Kidney glomerular epithelial cell (primary cell): ENCODE results near the gene UNC13C.

Experiments
- DNase-seq: peaks from one replicate; lab custom pipeline; 2025; lab: John Stamatoyannopoulos, UW

Gene UNC13C

GRCh38 chr15:54644796-54645195, 666.6 kb downstream of the UNC13C start:
- no peak for DNase-seq

DNA sequence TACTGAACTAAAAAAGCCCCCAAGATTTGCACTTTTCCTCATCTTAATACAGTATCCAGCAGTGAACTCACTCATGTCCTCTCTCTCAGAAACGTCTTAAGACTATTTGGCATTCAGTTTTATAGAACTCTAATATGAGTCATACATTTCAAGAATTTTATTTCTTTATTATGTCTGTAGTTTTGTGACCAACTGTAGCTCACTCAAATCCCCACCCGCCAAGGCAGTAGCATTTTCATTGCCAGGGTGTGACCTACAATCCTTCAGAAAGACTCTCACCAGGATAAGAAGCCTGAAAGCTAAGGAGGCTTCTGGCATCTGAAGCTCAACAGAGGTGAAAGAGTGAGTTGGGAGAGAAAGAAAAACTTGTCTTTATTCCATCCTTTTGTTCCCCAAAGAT, 681.4 kb downstream of the UNC13C start:
- no peak for DNase-seq

- DNase-seq, result no peak
These were observed 682.1 kb downstream of the UNC13C start for GRCh38 chr15:54660356-54660755.

DNA sequence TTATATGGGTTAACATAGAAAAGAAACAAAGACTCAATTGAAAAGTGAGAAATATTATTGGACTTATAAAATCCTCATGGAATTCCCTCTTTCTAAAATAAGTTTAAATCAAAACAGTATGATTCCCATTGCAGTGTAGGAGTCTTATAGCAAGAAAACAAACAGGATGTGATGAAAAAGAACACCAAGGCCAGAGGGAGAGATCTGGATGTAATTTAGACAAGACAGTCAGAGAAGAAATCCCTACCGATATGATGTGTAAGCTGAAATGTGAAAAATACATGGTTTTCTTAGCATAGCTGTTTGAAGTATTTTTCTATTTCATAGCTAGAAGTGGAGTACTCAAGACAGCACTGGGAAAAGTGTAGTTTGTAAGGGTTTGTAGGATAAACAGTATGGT, 697.0 kb downstream of the UNC13C start:
- no peak for DNase-seq

- no peak for DNase-seq
These were observed 703.3 kb downstream of the UNC13C start for GRCh38 chr15:54681584-54681983.
